Adrenal gland (tissue), 12 donors: ENCODE measurements around the gene BMPR1B. TPM values are rescaled to one million over a fixed set of nuclear protein-coding genes. Genes with fewer than 3 reads are reported as not detected.

ENCODE experiments used
- DNase-seq, 7 donors: peaks; one replicate each; pipeline ENCODE4 v3.0.0-alpha.2; 2019 to 2020
- H3K27ac ChIP-seq, 5 donors: fragments of 200-600 bp; sonication (generic) in 4 of 5; 1 replicate in 3 of 5; 2 replicates in 2 of 5; pipeline versions ENCODE4 v1.5.1 to v1.8.0; 2016 to 2020; ENCODE audit warnings: mild to moderate bottlenecking in 1 of 5
- H3K27me3 ChIP-seq: fragments of 200-600 bp; 2 replicates; pipeline ENCODE4 v1.8.0; 2021
- H3K36me3 ChIP-seq, 2 donors: fragments of 200-600 bp; replicated peaks in 1 of 2; 1 replicate in 1 of 2; 2 replicates in 1 of 2; pipeline versions ENCODE4 v1.5.1 to v1.8.0; 2018 to 2022
- H3K4me1 ChIP-seq, 2 donors: fragments of 200-600 bp; replicated peaks in 1 of 2; 1 replicate in 1 of 2; 2 replicates in 1 of 2; pipeline versions ENCODE4 v1.5.1 to v1.8.0; 2018 to 2021
- H3K4me3 ChIP-seq, 4 donors: fragments of 200-600 bp; sonication (generic) in 3 of 4; one replicate each; pipeline ENCODE4 v1.5.1; 2016 to 2018
- H3K9me3 ChIP-seq, 3 donors: fragments of 200-600 bp; sonication (generic) in 1 of 3; replicated peaks in 1 of 3; 1 replicate in 2 of 3; 2 replicates in 1 of 3; pipeline versions ENCODE4 v1.5.1 to v1.8.0; 2016 to 2021
- CTCF ChIP-seq, 6 experiments: fragments of 450-650 bp in 4 of 6; fragments of 200-600 bp in 2 of 6; sonication (generic) in 1 of 6; IDR thresholded peaks; 1 replicate in 5 of 6; 2 replicates in 1 of 6; pipeline versions ENCODE4 v1.5.1 to v1.8.0; 2016 to 2021; ENCODE audit warnings: antibody characterized with exemption in 6 of 6, mild to moderate bottlenecking in 2 of 6, moderate library complexity in 1 of 6
- POLR2A ChIP-seq, 2 donors: fragments of 450-650 bp; IDR thresholded peaks; one replicate each; pipeline ENCODE4 v1.6.1; 2017; ENCODE audit warnings: antibody characterized with exemption in 2 of 2, mild to moderate bottlenecking in 2 of 2, moderate library complexity in 1 of 2
- WGBS, 4 donors: extraction: QIAGEN DNeasy Blood & Tissue Kit in 2 of 4; methylation state at CpG; one replicate each; pipeline versions ENCODE4 v1.1.5 to v1.1.7; 2013 to 2017; 5-methylcytosine and 5-hydroxymethylcytosine counted together
- intact Hi-C, 2 donors: fragments of 100-400 bp; cut with DNase I; formaldehyde crosslinking; loops; one replicate each; pipeline versions ENCODE4 v1.14.1 to v1.15.0; 2022 to 2023
- polyA plus RNA-seq, 3 donors: library from polyadenylated mRNA; stranded (reverse); fragments of 200-250 nt in 2 of 3; fragments of 350-450 nt in 1 of 3; fragmentation: Illumina TruSeq in 1 of 3; extraction: RNeasy Lipid Tissue Mini Kit (QIAGEN cat#74804) in 1 of 3; gene quantifications; one replicate each; pipeline ENCODE4 v1.2.3, GENCODE V29; 2013 to 2014
- total RNA-seq, 9 donors: library from RNA; depleted of rRNA in 4 of 9; stranded (reverse); fragments of >200 nt in 4 of 9; fragments of 120-200 nt in 1 of 9; fragmentation: NEBNext Ultra II Directional in 1 of 9; extraction: Animal tissue kit (Norgen Biotek cat#: 25700) in 1 of 9; gene quantifications; one replicate each; pipeline versions ENCODE4 v1.1.0 to v1.2.4, GENCODE V29; 2013 to 2023
- donor health status: healthy with polysubstance abuse.
- donor health status: Bipolar disorder and iron deficiency.
- donor health status: DM: yes; HTN: yes; CAD: no.
- donor health status: DM: no; HTN: no; CAD: no.
- donor health status: DM: no; HTN: no; CAD: no.
- donor health status: DM: yes; HTN: yes; CAD: no.

Gene BMPR1B
- total and polyA plus RNA-seq, 12 donors: 0.94 to 22.2 (median 6.2) TPM

DNA sequence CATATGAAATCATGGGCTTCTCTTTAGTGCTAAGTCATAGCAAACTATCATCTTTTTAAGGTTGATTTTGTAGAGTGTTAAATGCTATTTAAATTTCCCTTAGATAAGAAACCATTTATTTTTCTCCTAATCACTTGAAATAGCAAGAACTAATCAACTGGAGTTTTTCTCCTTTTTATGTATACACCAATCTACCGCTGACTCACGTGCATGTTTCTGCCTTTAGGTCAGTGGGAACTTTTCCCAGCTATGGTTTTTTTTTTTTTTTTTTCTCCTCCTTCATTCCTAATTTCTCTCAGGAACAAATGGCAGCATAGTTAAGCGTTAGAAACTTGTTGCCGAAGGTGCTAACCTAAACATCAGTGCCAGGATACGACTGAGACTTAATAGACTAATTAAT is 176.4 kb downstream of the BMPR1B start:
- DNase-seq: no peak
- H3K4me1 ChIP-seq: no peaks in the 10 kb centered on the region
- no peaks in the 10 kb centered on the region for H3K27me3 ChIP-seq
- no peaks in the 10 kb centered on the region for H3K9me3 ChIP-seq
- intact Hi-C loops: no loop called here
- WGBS, 4 donors: 71 to 86% (median 80%) methylated on average over 5 of the region's 5 CpGs
- TF ChIP-seq POLR2A (IDR thresholded peaks at IDR 0.05) (no peak), CTCF (IDR thresholded peaks at IDR 0.05) (no peak)
- H3K36me3 ChIP-seq: no peaks in the 10 kb centered on the region
- no peak overlapping the region for H3K27ac ChIP-seq
- no peak overlapping the region for H3K4me3 ChIP-seq

DNA sequence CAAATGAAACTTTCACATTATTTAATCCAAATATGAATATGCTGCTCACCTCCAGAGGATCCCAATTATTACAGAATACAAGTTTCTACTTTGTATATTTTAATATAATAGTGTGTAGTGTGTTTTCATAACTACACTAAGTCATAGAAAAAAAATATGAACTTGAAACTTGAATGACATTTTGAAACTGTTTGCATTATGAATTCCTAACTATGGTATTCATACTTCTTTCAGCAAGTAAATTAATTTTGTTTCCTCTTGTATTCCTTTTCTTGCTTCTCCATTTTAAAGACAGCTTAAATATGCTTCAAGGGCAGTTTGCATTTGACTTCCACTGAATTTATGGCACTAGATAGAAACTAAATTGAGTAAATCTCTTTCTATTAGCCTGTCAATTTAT is 177.1 kb downstream of the BMPR1B start:
- no peak for DNase-seq
- Histone ChIP-seq H3K4me1 (no peaks in the 10 kb centered on the region), H3K36me3 (no peaks in the 10 kb centered on the region), H3K27me3 (no peaks in the 10 kb centered on the region), H3K4me3 (no peak overlapping the region), H3K9me3 (no peaks in the 10 kb centered on the region), H3K27ac (no peak overlapping the region)
- intact Hi-C loops: no loop called here
- TF ChIP-seq CTCF (IDR thresholded peaks at IDR 0.05) (no peak), POLR2A (IDR thresholded peaks at IDR 0.05) (no peak)

GRCh38 chr4:94936854-94937253 is 179.1 kb downstream of the BMPR1B start:
- H3K27me3 ChIP-seq: no peaks in the 10 kb centered on the region
- H3K4me1 ChIP-seq: no peaks in the 10 kb centered on the region
- WGBS, 4 donors: 77 to 90% (median 79%) methylated on average over 4 of the region's 4 CpGs
- H3K9me3 ChIP-seq: no peaks in the 10 kb centered on the region
- intact Hi-C loops: no loop called here
- H3K4me3 ChIP-seq: no peak overlapping the region
- no peak overlapping the region for H3K27ac ChIP-seq
- DNase-seq: no peak
- no peaks in the 10 kb centered on the region for H3K36me3 ChIP-seq
- TF ChIP-seq CTCF (IDR thresholded peaks at IDR 0.05) (no peak), POLR2A (IDR thresholded peaks at IDR 0.05) (no peak)

- Histone ChIP-seq H3K36me3 (no peaks in the 10 kb centered on the region), H3K27me3 (no peaks in the 10 kb centered on the region), H3K4me3 (no peak overlapping the region), H3K4me1 (no peaks in the 10 kb centered on the region), H3K9me3 (no peaks in the 10 kb centered on the region), H3K27ac (no peak overlapping the region)
- 76 to 82% (median 79%) methylated on average over 2 of the region's 2 CpGs for WGBS, 4 donors
- no peak for DNase-seq
- intact Hi-C loops: no loop called here
- TF ChIP-seq POLR2A (IDR thresholded peaks at IDR 0.05) (no peak), CTCF (IDR thresholded peaks at IDR 0.05) (no peak)
Measured at GRCh38 chr4:94939791-94940519, 182.2 kb downstream of the BMPR1B start.
